Astrocyte of the hippocampus (primary cell): Measurements from ENCODE around the gene TIAM1.
A peak's percentile ranks its signal among the peaks of the same experiment; 100 is the strongest.

Experiments used
- DNase-seq: peaks from one replicate; pipeline ENCODE4 v3.0.0; 2011; ENCODE audit warnings: low read depth, low spot score

TIAM1 gene

GRCh38 chr21:31203431-31204054 lies 140.5 kb downstream of the TIAM1 start:
- peak; percentile 69 for DNase-seq

DNA sequence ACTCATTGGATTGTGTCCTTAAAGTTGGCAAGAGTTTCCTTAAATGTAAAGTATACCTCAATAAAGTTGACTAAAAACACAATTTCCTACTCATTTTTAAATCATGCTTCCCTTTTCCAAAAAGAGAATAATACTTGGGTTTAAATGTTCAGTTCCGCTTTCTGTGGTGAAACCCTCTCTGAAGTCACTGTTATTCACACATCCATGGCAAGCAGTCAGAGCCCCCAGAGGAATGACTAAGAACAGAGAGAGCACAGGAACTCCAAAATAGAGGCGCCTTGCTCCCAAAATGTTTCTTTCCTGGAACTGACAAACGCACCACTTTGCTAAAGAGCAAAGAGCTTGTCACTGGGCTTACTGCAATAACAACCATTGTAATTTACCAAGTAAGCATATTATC lies 142.5 kb downstream of the TIAM1 start:
- peak; percentile 66 for DNase-seq

GRCh38 chr21:31201144-31201543 lies 142.9 kb downstream of the TIAM1 start:
- DNase-seq = no peak

DNA sequence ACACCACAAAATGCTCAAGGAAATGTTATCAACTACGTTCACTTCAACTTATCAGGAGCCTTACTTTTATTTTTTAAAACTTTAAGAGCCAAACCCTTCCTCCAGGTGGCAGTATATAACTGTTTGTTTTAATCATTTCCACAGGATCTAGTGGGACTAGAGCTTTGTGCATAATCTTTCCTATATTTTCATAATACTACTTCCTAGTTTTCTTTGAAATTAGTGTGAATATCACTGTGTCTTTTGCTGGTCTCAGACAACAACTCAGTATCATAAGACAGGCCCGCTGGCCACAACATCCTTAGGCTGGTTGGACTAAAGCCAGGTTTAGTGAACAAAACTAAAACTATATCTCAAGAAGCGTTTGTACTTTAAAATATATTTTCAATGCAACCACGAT lies 145.5 kb downstream of the TIAM1 start:
- peak; percentile 73 for DNase-seq

DNA sequence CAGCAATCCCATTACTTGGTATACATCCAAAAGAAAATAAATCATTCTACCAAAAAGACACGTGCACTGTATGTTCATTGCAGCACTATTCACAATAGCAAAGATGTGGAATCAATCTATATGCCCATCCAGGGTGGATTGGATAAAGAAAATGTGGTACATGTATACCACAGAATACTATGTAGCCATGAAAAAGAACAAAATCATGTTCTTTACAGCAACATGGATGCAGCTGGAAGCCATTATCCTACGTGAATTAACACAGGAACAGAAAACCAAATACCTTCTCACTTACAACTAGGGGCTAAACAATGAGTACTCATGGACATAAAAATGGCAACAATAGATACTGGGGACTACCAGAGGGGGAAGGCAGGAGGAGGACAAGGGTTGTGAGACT lies 147.3 kb downstream of the TIAM1 start:
- DNase-seq = no peak

GRCh38 chr21:31195334-31196015 lies 148.6 kb downstream of the TIAM1 start:
- DNase-seq = no peak

- DNase-seq = no peak
These were observed 149.4 kb downstream of the TIAM1 start for GRCh38 chr21:31194510-31195293.

GRCh38 chr21:31193761-31194160 lies 150.3 kb downstream of the TIAM1 start:
- no peak for DNase-seq

GRCh38 chr21:31191553-31191952 lies 152.5 kb downstream of the TIAM1 start:
- no peak for DNase-seq

GRCh38 chr21:31190516-31190915 lies 153.5 kb downstream of the TIAM1 start:
- DNase-seq = no peak

DNA sequence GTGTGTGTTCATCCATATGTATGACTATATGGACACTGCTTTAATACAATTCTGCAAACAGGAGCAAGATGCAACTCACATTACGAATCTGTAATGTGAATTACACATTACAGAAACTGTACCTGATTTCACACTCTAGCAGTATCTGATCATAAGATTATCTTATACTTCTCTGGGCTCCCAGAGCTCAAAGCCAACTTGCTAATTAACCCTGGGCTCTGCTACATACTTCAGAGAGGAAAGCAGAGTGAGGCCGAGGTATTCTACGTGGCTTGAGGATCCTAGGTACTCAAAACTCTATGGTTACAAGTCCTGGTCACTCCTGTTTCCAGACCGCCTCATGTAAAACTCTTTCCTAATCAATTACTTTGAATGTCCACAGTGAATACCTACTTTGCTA lies 156.6 kb downstream of the TIAM1 start:
- no peak for DNase-seq

GRCh38 chr21:31186916-31187315 lies 157.1 kb downstream of the TIAM1 start:
- no peak for DNase-seq

- no peak for DNase-seq
These were observed 158.4 kb downstream of the TIAM1 start for GRCh38 chr21:31185663-31186062.

GRCh38 chr21:31184876-31185275 lies 159.2 kb downstream of the TIAM1 start:
- no peak for DNase-seq

DNA sequence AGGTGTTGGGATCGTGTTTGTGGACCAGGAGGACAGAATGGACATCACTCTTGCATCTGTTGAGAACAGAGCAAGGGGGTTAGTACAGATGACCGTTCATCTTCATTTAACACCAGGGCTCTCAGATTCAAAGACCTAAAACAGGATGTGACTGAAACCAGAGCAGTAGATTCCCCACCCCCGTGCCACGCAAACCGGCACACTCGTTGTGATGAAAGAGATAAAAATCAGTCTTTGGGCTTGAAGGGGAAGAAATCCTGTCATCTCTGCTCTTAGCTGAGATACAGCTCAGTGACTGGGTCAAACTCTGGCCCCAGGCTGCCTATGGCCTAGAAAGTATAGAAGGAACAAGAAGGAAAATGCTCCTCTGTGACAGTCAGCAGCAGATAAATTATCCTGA lies 159.6 kb downstream of the TIAM1 start:
- no peak for DNase-seq

DNA sequence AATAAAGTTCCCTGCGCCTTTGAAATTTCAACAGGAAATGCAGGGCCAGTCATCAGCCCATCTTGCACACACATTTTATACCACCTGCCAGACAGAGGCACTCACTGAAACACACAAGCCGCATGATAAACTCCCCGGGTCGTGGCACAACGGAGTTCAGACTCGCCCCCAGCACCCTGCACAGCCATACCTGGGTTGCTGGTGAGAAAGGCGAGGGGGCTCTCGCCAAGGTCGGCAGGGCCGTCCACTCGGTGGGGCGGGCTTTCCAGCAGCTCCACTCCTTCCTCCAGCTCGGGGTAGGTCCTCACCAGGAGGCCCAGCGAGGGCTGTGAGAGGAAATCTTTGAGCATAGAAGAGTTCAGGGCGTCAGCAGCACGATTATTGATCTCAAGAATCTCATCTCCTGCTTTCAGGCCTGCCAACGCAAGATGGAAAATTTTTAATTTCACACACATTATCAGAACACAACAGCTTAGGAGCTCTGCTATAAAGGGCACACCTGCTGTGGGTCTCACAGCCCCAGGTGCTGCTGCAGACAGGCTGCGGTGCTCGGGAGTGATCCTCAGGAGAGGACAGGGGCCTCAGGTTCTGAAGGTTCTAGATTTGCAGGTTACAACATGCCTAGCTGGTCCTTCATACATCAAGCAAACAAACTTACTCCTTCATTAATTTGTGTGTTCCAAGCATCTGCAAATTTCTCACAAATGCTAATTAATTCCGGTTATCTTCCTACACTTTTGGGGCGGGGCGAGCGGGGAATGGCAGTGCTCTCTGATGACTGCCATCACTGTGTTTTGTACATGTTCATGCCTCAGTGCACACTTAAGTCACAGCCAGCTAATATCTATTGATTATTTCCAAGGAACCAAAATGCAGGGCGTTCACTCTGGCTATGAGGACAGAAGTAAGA lies 161.6 kb downstream of the TIAM1 start:
- DNase-seq = no peak

- DNase-seq = no peak
These were observed 162.8 kb downstream of the TIAM1 start for GRCh38 chr21:31181082-31181750.

DNA sequence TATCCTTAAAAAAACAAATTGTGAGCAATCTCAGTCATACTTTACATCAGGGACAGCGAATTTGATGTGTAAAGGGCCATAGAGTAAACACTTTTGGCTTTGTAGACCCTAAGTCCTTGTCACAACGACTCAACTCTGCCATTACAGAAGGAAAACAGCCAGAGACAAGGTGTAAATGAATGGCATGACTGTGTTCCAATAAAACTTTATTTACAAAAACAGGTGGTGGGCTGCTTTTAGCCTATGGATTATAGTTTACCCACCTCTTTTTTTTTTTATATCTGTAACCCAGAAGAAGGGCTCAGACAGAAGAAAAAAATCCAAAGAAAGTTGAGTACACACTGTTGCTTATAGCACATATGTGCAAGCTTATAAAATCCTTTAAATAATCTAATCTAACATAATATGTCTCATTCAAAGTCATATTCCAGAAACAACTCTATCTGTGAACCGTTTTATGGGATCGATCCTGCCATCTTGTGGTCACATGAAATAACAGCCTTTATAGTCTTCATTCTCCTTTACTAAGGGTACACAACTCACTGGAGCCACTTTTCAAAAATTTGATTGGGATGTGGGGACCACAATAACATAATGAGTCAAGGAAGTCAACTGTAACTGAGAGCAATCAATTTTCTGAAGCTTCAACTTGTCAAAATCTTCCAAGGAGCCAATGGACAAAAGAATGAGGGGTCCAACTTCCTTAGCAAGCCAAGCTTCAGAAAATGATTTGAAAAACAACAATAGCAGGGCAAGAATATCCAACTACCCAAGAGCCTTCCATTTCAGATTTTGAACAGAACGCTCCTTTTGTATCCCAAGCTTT lies 163.6 kb downstream of the TIAM1 start:
- DNase-seq = peak; percentile 66

GRCh38 chr21:31176725-31177124 lies 167.3 kb downstream of the TIAM1 start:
- DNase-seq = peak; percentile 71

GRCh38 chr21:31176080-31176551 lies 167.9 kb downstream of the TIAM1 start:
- DNase-seq = no peak
